HFF-Myc (cell line): ENCODE data around the gene FAIM2.

ENCODE experiments used
- DNase-seq: peaks from one replicate; pipeline ENCODE4 v3.0.0-alpha.2; 2011; ENCODE audit warnings: low read depth; ENCODE audit errors: extremely low read depth
- H3K4me3 ChIP-seq: replicated peaks from 2 replicates; pipeline ENCODE4 v1.5.1; 2011; ENCODE audit warnings: low read depth, mild to moderate bottlenecking, control low read depth, low read length
- TF ChIP-seq, protein P1 (sequence below): IDR thresholded peaks from 2 replicates; pipeline ENCODE4 v1.5.1; 2012; ENCODE audit warnings: mild to moderate bottlenecking, low read depth, low read length, control low read depth; ENCODE audit errors: missing control alignments

Gene FAIM2

DNA sequence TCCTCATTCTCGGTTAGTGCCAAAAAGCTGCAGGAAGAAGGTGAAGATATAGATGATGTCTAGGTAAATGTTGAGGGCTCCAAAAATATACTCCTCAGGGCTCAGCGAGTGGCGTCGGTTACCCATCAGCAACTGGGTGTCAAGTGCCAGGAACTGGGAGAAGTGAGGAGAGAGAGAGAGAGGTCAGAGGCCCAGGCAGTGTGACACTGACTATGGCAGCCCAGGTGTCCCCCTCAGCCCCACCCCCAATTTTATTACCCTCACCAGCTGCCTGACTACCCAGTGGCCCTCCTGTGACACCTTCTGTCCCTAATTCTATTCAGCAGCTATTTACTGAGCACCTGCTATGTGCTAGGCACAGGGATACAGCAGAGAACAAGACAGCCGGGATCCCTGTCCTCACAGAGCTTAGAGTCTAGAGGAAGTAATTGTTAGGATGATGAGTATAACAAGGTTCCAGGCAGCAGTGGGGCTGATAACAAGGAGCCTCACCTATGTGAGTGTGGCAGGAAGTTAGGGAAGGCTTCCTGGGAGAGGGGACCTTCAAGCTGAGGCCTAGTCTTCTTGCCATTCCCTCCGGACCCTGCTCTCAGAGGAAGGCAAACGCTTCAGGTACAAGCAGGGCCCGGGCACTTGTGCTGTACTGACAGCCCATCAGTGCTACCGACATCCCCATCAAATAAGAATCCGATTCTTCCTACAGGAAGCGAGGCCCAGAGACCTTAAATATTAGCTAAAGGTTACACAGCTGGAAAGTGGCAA, 33.0 kb downstream of the FAIM2 start:
- no peak for DNase-seq
- no peak overlapping the region for H3K4me3 ChIP-seq
- TF ChIP-seq, protein P1, sequence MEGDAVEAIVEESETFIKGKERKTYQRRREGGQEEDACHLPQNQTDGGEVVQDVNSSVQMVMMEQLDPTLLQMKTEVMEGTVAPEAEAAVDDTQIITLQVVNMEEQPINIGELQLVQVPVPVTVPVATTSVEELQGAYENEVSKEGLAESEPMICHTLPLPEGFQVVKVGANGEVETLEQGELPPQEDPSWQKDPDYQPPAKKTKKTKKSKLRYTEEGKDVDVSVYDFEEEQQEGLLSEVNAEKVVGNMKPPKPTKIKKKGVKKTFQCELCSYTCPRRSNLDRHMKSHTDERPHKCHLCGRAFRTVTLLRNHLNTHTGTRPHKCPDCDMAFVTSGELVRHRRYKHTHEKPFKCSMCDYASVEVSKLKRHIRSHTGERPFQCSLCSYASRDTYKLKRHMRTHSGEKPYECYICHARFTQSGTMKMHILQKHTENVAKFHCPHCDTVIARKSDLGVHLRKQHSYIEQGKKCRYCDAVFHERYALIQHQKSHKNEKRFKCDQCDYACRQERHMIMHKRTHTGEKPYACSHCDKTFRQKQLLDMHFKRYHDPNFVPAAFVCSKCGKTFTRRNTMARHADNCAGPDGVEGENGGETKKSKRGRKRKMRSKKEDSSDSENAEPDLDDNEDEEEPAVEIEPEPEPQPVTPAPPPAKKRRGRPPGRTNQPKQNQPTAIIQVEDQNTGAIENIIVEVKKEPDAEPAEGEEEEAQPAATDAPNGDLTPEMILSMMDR, result no peak

DNA sequence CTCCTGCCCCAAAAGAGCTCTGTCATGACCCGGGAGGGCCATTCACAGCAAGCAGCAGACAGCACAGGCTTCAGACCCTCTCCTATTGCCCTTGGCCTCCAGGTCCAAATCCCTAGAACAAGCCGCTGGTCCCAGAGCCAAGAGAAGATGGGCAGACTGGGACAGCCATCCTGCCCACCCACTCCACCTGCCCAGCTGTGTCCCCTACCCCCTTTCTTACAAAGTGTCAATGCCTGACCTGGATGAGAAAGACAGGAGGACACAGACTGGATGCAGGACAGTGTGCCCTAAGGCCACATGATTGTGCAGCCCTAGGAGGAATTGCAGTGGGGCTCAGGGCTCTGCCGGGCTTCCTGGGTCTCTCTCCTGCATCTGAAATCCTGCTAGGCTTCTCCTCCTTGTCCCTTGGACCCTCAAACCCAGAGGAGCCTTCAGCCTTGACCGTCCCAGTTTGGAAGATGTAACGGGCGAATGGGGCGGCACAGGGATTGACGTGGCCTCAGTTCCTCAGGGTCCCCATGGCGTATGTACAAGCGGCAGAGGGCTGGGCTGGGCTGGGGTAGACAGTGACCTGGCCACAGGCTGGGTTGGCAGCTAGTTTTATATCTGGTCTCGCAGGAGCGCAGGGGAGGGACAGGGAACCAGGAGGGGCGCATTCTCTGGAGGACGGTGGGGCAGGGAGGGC, 33.7 kb downstream of the FAIM2 start:
- H3K4me3 ChIP-seq, result no peak overlapping the region
- TF ChIP-seq, protein P1, result no peak
- no peak for DNase-seq

DNA sequence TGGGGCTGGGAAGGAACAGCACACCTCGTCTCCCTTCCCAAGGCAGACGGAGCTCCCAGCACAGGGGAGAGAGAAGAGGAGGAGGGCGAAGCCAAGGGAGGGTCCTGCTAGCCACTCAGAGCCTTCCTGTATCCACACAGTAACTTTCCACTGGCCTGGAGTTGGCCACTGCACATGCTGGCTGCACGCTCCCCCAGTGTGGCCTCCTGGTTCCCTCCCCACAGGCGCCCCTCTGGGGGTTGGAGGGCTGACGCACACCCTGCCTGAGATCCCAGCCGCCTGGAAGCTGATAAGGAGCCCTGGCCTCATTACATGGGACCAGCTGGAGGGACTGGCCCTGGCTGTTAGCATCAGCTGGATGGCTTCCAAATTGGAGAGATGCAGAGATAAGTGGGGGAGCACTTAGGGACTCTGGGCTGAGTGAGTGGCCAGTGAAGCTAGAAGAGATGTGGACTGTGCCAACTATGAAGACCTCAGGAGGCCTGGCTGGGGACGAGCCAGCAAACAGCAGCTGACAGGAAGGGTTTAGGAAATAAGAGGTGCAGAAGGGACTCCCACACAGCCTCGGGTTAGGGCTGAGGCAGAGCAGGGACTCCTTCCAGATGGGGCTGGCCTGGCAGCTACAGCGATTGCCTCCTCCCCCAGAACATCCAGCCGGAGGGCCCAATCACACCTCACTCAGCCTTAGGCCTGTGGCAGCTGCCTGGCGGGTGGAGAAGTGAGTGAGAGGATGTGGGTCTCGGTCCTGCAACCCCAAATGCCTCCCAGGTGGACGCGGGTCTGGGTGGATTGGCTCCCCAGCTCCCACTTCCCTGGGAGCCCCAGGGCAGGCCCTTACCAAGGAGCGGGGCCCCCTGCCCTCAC, 34.5 kb downstream of the FAIM2 start:
- TF ChIP-seq, protein P1, result no peak
- no peak overlapping the region for H3K4me3 ChIP-seq
- DNase-seq, result peak; percentile 65

DNA sequence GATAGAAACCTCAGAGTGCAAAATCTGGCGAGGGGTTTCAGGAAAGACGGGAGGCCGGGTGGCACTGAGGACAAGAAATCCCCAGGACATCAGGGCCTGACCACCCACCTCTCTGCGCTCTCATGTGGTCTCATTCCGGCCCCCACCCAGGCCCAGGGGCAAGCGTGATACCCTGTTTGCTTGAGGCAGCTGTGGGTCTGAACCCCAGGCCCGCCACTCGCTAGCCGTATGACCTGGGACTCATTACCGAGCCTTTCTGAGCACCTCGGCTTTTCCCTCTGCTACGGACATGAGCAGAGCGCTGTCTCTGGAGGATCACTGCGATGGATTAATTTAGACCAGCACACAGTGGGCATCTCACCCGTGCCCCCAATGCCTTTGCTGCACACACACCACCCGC, 35.3 kb downstream of the FAIM2 start:
- H3K4me3 ChIP-seq, result no peak overlapping the region
- no peak for DNase-seq
- TF ChIP-seq, protein P1, result no peak

DNA sequence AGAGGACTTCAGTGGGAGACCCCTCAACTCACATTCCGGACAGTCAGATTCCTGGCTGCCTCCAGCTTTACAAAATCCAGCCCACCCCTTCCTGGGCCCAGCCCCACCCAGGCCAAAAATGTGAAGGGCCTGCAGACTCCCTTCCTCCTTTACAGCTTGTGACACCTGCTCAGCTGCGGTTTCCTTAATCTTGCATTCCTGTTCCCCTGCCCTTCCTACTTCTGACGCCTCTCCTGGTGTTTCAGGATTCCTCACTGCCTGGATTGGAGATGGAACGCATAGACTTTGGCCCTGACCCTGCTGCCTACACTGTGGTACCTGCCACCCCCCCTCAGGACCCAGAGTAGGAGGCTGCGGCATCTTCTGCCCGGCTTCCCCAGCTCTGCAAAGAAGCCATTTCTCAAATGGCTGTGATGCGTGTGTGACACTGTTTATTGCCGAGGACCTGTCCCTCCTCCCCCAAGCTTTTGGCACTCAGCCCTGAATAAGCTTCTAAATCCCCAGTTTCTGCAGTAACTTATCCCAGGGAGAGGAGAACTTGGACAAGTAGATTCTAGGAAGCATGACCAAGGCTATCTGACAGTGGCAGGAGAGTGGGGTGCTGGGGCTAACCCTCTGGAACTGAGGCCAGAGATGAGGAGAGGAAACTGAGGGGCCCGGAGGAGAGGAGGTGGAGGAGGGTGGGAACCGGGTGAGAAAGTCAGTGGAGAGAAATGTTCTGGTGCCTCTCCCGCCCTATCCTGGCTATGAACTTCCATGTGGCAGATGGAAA, 35.9 kb downstream of the FAIM2 start:
- TF ChIP-seq, protein P1, result no peak
- no peak overlapping the region for H3K4me3 ChIP-seq
- DNase-seq, result no peak
